Lower lobe of right lung (tissue), 2 donors: ENCODE results near the gene PIGS. TPM values are rescaled to one million over a fixed set of nuclear protein-coding genes. Genes with fewer than 3 reads are reported as not detected.

Experiments used
- ATAC-seq, 2 donors: fragments of 200-7000 bp; cut with Tn5 transposase; one replicate each; pipeline ENCODE4 v1.9.1; 2020 to 2022; ENCODE audit warnings: mild to moderate bottlenecking in 2 of 2, moderate library complexity in 2 of 2
- DNase-seq: peaks from one replicate; pipeline ENCODE4 v3.0.0-alpha.2; 2020
- H3K27ac ChIP-seq: fragments of 200-600 bp; one replicate; pipeline ENCODE4 v1.8.0; 2022
- H3K27me3 ChIP-seq: fragments of 200-600 bp; one replicate; pipeline ENCODE4 v1.8.0; 2022; ENCODE audit warnings: low read depth
- H3K36me3 ChIP-seq: fragments of 200-600 bp; one replicate; pipeline ENCODE4 v1.8.0; 2022; ENCODE audit warnings: mild to moderate bottlenecking
- H3K4me1 ChIP-seq: fragments of 200-600 bp; one replicate; pipeline ENCODE4 v1.8.0; 2022
- H3K4me3 ChIP-seq: fragments of 200-600 bp; one replicate; pipeline ENCODE4 v1.8.0; 2022; ENCODE audit warnings: mild to moderate bottlenecking
- H3K9me3 ChIP-seq: fragments of 200-600 bp; one replicate; pipeline ENCODE4 v1.8.0; 2022
- intact Hi-C: fragments of 100-400 bp; cut with DNase I; formaldehyde crosslinking; loops from one replicate; pipeline ENCODE4 v1.11.0; 2022
- total RNA-seq: library from RNA; stranded (reverse); fragmentation: NEBNext Ultra II Directional; extraction: Animal tissue kit (Norgen Biotek cat#: 25700); gene quantifications from one replicate; pipeline ENCODE4 v1.2.1, GENCODE V29; 2021
- TF ChIP-seq, protein P1 (sequence below): fragments of 200-600 bp; IDR thresholded peaks from one replicate; pipeline ENCODE4 v1.8.0; 2022; ENCODE audit warnings: antibody characterized with exemption, mild to moderate bottlenecking
- donor health status: DM: no; HTN: yes; CAD: no; lungs with severe emphysema.

Gene PIGS
- total RNA-seq, 1 donor from 2014 or later = 45.3 TPM

DNA sequence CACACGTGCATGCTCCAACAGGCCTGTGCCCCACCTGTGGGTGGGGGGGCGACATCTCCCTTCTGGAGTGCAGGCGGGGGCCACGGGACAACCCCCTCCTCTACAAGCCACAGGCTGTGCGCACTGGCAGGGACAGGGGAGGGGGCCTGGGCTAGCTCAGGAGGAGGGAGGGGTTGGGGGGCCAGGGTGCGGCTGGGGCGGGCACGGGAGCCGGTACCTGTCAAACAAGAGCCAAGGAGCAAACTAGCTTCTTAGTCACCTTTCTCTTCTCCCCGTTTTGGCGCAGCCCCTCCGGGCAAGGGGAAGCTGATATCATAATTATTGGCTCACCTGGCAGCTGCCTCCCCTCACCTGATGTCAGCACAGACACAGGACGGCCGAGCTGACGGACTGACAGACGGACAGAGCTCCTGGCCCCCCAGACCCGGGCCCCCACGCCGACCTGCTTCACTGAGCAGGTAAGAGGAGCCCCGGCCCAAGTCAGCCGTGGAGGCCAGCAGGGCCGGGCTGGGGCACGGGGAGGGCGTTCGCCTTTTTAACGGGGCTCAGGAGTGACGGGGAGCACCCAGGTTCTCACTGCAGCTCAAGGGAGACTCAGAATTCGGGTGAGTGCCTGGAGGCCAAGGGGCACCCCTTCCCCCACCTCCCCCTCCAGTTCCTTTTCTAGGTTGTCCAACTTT lies 65.2 kb downstream of the PIGS start, which contains the start of gene FOXN1:
FOXN1 (plus strand) TSS at position 363 of the 680 bp plus-strand sequence. CDS start 17,622 bp downstream, outside the sequence.
- no peaks in the 10 kb centered on the region for H3K36me3 ChIP-seq
- intact Hi-C loops = no loop called here
- no peak within 1 kb of the TSS for H3K4me3 ChIP-seq
- H3K27ac ChIP-seq = no peak within 1 kb of the TSS
- no peaks in the 10 kb centered on the region for H3K4me1 ChIP-seq
- peaks cover 26% of the 10 kb centered on the region for H3K27me3 ChIP-seq
- DNase-seq = peak; percentile 37
- TF ChIP-seq, protein P1, sequence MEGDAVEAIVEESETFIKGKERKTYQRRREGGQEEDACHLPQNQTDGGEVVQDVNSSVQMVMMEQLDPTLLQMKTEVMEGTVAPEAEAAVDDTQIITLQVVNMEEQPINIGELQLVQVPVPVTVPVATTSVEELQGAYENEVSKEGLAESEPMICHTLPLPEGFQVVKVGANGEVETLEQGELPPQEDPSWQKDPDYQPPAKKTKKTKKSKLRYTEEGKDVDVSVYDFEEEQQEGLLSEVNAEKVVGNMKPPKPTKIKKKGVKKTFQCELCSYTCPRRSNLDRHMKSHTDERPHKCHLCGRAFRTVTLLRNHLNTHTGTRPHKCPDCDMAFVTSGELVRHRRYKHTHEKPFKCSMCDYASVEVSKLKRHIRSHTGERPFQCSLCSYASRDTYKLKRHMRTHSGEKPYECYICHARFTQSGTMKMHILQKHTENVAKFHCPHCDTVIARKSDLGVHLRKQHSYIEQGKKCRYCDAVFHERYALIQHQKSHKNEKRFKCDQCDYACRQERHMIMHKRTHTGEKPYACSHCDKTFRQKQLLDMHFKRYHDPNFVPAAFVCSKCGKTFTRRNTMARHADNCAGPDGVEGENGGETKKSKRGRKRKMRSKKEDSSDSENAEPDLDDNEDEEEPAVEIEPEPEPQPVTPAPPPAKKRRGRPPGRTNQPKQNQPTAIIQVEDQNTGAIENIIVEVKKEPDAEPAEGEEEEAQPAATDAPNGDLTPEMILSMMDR = no peak
- no peaks in the 10 kb centered on the region for H3K9me3 ChIP-seq
- ATAC-seq = no peak

DNA sequence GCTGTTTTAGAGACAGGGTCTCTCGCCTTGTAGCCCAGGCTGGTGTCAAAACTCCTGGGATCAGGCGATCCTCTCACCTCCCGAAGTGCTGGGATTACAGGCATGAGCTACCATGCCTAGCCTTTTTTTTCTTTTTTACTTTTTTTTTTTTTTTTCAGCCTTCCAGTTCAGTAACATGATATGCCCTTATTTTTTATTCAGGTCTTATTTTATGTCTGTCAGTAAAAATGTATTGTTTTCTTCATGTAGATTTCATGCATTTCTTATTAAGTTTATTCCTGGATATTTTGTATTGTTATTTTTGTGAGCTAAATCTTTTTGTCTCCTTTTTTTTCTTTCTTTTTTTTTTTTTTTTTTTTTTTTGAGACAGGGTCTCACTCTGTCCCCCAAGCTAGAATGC lies 67.9 kb downstream of the PIGS start:
- no peaks in the 10 kb centered on the region for H3K36me3 ChIP-seq
- H3K27me3 ChIP-seq = peaks cover 12% of the 10 kb centered on the region
- H3K4me1 ChIP-seq = no peaks in the 10 kb centered on the region
- DNase-seq (no peak), ATAC-seq (no peak)
- TF ChIP-seq, protein P1 = no peak
- intact Hi-C loops = no loop called here
- H3K9me3 ChIP-seq = no peaks in the 10 kb centered on the region
- H3K27ac ChIP-seq = no peak overlapping the region
- no peak overlapping the region for H3K4me3 ChIP-seq

Other genes with a start within 250 kb of the PIGS start
- gene IFT20, start 236.1 kb downstream of the PIGS start, total RNA-seq = 33.2 TPM
- gene TNFAIP1, start 235.8 kb downstream of the PIGS start, total RNA-seq = 56.1 TPM
- 54.7 TPM for gene POLDIP2, start 214.0 kb downstream of the PIGS start, total RNA-seq
- gene SEBOX, start 206.3 kb downstream of the PIGS start, total RNA-seq = not detected
- 1.3 TPM for gene VTN, start 201.2 kb downstream of the PIGS start, total RNA-seq
- 14.1 TPM for gene SARM1, start 199.8 kb downstream of the PIGS start, total RNA-seq
- 23.3 TPM for gene SLC46A1, start 165.3 kb downstream of the PIGS start, total RNA-seq
- not detected for gene SLC13A2, start 97.9 kb downstream of the PIGS start, total RNA-seq
- 0.15 TPM for gene FOXN1, start 65.2 kb downstream of the PIGS start, total RNA-seq
- gene UNC119, start 18.9 kb downstream of the PIGS start, total RNA-seq = 27.0 TPM
- 11.6 TPM for gene ALDOC, start 5.4 kb upstream of the PIGS start, total RNA-seq
- gene SPAG5, start 27.5 kb upstream of the PIGS start, total RNA-seq = 4.9 TPM
- 14.1 TPM for gene RSKR, start 42.7 kb upstream of the PIGS start, total RNA-seq
- gene BLTP2, start 73.6 kb upstream of the PIGS start, total RNA-seq = 138 TPM
- 48.8 TPM for gene SDF2, start 90.4 kb upstream of the PIGS start, total RNA-seq
- 60.3 TPM for gene SUPT6H, start 90.7 kb upstream of the PIGS start, total RNA-seq
- 4.4 TPM for gene PROCA1, start 140.4 kb upstream of the PIGS start, total RNA-seq
- 62.3 TPM for gene RAB34, start 146.3 kb upstream of the PIGS start, total RNA-seq
- 1,156 TPM for gene RPL23A, start 148.5 kb upstream of the PIGS start, total RNA-seq
- 19.8 TPM for gene TLCD1, start 154.7 kb upstream of the PIGS start, total RNA-seq
- 11.3 TPM for gene NEK8, start 157.3 kb upstream of the PIGS start, total RNA-seq
- 52.8 TPM for gene TRAF4, start 172.5 kb upstream of the PIGS start, total RNA-seq